ENCODE measurements around the gene XIAP.

- TF ChIP-seq CTCF (IDR thresholded peaks at IDR 0.05; ENCODE audit: low read depth, low read length, poor library complexity, severe bottlenecking) (no peak), EZH2phosphoT487 (IDR thresholded peaks at IDR 0.05; ENCODE audit: borderline replicate concordance, low read length) (no peak)
Measured at GRCh38 chrX:123961268-123962005, 101.6 kb downstream of the XIAP start, which contains the start of gene STAG2.

Data from DOHH2 (cell line).